Measurements from ENCODE around the gene BCAS1.

Gene BCAS1

DNA sequence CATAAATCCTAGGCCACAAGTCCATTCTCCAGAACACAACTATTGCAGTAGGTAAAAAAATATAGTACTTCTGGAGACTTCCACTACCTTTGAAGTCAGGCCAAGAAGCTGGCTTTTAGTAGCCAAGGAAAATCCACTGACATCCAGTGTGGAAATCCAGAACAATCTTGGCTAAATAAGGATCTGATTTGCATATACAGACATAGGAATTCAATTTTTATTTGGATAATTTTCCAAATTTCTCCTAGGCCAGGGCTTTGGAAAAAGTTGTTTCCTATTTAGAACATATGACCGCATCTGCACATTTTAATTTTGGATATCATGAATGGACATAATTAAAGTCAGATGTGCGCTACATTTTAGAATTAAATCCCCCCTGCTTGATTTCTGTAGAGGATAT, 100.2 kb downstream of the BCAS1 start:
- TF ChIP-seq, protein P1, sequence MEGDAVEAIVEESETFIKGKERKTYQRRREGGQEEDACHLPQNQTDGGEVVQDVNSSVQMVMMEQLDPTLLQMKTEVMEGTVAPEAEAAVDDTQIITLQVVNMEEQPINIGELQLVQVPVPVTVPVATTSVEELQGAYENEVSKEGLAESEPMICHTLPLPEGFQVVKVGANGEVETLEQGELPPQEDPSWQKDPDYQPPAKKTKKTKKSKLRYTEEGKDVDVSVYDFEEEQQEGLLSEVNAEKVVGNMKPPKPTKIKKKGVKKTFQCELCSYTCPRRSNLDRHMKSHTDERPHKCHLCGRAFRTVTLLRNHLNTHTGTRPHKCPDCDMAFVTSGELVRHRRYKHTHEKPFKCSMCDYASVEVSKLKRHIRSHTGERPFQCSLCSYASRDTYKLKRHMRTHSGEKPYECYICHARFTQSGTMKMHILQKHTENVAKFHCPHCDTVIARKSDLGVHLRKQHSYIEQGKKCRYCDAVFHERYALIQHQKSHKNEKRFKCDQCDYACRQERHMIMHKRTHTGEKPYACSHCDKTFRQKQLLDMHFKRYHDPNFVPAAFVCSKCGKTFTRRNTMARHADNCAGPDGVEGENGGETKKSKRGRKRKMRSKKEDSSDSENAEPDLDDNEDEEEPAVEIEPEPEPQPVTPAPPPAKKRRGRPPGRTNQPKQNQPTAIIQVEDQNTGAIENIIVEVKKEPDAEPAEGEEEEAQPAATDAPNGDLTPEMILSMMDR (conservative IDR thresholded peaks at IDR 0.05; ENCODE audit: low read depth, low read length), result no peak
- DNase-seq (ENCODE audit: low read depth), result no peak
- H3K4me3 ChIP-seq (ENCODE audit: low read depth, low read length), result no peak overlapping the region

DNA sequence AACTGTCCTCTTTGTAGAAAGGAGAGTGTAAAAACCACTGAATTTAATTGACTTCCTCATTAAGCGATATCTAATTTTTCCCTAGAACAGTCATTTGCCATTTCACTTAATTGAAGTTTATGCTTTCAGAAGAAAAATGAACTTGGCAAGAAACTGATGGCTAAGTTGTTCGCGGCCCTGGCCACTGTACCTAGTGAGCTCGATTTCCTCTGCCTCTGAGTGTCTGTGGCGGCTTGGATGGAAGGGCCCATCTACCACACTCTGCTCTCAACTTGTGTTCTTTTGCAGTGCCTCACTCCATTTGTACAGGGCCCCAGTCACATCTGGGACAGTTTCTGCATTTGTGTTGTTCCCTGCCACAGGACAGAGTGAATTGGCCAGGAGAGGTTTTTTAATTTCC, 102.9 kb downstream of the BCAS1 start:
- TF ChIP-seq, protein P1 (conservative IDR thresholded peaks at IDR 0.05; ENCODE audit: low read depth, low read length), result no peak
- no peak overlapping the region for H3K4me3 ChIP-seq (ENCODE audit: low read depth, low read length)

DNA sequence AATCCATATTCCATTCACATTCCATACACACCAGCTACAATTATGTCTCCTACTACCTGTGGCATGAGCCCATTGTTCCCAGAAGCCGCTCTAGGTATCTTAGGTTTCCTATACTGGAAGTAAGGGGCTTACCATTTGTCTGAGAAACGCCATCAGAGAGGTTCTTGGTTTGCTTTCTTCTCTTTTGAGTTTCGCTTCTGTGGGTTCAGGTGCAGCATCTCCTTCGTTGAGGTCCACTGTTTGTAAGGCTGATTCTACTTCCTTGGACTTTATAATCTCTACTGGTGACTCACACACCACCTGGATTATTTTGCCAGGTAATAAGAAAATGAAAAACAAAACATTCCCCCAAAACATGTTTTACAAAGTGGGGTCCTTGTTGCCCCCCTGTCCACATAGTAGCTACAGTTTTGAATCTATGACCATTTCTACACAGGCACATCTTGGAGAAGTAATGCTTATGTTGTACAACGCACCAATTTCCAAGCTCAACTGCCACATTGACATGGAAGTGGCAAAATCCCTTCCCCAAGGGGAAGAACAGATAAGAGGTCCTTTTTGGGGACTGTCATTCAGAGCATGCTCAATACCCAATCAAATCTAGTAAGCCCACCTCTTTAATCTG, 103.5 kb downstream of the BCAS1 start:
- no peak overlapping the region for H3K4me3 ChIP-seq (ENCODE audit: low read depth, low read length)
- TF ChIP-seq, protein P1 (conservative IDR thresholded peaks at IDR 0.05; ENCODE audit: low read depth, low read length), result no peak
- DNase-seq (ENCODE audit: low read depth), result no peak

More for the DNA sequence above, 102.9 kb downstream of the BCAS1 start:
- no peak for DNase-seq (ENCODE audit: low read depth)

DNA sequence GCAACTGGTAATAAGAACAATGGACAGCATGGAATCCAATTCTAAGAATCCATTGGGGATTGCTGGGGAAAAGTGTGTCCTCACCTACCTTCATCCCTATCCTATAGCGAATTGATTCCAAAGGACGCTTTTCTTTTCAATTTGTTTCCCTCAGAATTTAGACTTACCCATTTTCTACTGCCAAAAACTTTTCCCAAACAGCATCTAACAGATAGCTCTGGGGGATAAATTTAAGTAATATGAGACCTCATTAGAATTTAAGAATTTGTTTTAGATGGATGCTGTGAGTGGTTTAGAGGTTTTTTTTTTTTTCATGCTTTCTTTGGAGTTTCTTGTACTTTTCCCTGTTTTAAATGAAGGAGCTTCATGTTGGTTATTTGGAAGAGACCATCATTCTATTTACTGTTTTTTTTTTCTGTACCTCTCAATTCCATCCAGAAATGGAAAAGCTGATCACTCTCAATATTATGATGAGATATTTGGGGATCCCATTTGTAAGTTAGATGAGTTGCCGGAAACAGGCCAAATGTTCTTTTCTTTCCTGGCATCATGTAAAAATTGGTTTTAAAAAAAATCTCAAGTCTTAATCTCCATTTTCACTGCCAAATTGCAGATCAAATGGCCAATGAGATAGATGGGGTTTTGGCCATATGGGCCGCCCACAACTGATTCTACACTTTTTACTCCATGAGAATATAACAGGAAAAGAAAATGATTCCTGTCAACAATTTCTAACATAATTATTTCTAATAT, 105.7 kb downstream of the BCAS1 start:
- no peak overlapping the region for H3K4me3 ChIP-seq (ENCODE audit: low read depth, low read length)
- TF ChIP-seq, protein P1 (conservative IDR thresholded peaks at IDR 0.05; ENCODE audit: low read depth, low read length), result no peak
- DNase-seq (ENCODE audit: low read depth), result no peak

DNA sequence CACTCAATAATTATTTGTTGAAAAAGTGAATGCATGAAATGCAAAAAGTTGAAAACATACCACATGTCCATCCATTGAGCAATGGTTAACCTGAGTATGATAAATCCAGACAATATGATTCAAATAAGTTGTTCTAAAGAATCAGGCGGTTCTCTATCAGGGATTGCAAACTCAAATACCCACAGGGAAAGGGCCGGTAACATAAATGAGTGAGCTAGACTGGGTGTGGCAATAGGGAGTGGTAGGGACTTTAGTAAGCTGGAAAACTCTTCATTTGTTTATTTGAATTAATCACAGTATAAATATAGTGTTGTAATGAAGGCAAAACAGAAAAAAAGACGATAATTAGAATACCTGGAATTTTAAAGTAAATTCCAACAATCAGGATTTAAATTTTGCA, 106.3 kb downstream of the BCAS1 start:
- TF ChIP-seq, protein P1 (conservative IDR thresholded peaks at IDR 0.05; ENCODE audit: low read depth, low read length), result no peak
- DNase-seq (ENCODE audit: low read depth), result no peak
- H3K4me3 ChIP-seq (ENCODE audit: low read depth, low read length), result no peak overlapping the region

DNA sequence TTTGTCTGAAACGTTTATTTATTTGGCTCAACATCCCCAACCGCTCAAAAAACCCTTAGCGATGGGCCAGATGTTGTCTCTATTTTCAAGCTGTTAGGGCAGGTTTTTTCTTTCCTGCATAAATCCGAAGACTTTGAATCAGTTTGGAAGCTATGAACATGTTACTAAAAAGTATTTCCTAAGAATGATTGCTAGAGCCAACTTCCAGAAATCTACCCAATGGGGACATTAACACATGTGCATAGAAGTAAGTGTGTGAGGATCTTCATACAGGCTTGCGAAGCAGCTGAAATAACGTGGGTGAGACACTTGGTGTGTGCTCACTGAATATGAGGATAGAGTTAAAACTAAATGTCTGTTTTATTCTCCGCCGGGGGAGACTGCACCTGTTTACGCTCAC, 106.8 kb downstream of the BCAS1 start:
- TF ChIP-seq, protein P1 (conservative IDR thresholded peaks at IDR 0.05; ENCODE audit: low read depth, low read length), result no peak
- DNase-seq (ENCODE audit: low read depth), result no peak
- no peak overlapping the region for H3K4me3 ChIP-seq (ENCODE audit: low read depth, low read length)

DNA sequence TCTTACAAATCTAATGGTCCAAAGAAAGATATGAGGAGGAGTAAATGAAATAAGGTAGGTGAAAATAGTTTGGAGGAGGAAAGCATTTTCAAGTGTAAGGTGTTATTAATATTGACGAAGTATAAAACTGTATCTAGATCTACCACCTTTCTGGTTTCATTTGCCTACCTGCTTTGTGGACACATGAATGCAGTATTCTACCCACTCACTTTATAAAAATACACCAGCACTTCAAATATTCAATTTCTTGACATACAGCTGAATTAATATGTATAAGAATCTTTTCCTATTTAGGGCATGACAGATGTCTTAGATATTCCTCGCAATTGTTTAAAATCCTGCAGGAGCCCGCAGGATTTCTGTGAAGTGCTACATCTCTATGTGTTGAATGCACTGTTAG, 108.0 kb downstream of the BCAS1 start:
- DNase-seq (ENCODE audit: low read depth), result no peak

More for the DNA sequence above, 108.0 kb downstream of the BCAS1 start:
- H3K4me3 ChIP-seq (ENCODE audit: low read depth, low read length), result no peak overlapping the region
- TF ChIP-seq, protein P1 (conservative IDR thresholded peaks at IDR 0.05; ENCODE audit: low read depth, low read length), result no peak
